Stimulated activated CD4-positive, alpha-beta T cell treated with anti-CD3 and anti-CD28 coated beads, Interleukin-1b, Interleukin-23, amount 100 ng/mL, for 48 hours (primary cell): ENCODE data around the gene EFCAB12.

Experiments used
- DNase-seq: peaks from one replicate; pipeline ENCODE4 v3.0.0-alpha.2; 2020

The EFCAB12 gene

DNA sequence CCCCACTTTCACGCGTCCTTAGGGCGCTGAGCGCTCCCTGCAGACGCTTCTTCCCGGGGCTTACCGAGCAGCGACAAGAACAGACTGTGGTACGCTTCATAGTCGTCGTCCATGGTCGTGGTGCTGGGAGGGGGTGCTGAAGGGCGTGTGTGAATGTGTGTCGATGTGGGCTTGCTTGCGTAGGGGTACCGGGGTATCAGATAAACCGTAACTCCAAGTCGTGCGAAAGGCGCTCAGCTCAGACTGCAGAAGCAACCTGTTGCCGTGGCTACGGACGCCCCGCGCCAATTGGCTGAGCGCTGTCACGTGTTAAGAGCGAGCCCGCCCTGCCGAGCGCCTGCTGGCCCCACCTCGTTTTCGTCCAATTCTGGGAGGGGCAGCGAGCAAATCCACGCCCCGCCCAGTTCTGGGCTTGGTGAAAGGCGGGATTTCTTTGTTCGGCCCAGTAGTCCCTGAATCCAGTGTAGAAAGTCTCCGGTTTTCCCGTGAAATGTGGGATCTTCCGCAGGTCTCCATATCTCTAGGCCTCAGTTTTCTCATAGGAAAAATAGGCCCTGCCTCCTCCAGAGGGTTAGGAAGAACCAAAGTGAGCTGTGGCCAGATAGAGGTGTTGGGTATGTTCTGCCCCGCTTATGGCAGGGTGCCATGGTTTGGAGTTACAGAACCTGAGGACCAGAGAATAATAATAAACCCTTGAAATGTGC, at the start of gene EFCAB12:
EFCAB12 (minus strand) TSS at position 261 of the 704 bp plus-strand sequence; CDS start at position 113, 148 bp downstream.
- DNase-seq, result peak; percentile 90

DNA sequence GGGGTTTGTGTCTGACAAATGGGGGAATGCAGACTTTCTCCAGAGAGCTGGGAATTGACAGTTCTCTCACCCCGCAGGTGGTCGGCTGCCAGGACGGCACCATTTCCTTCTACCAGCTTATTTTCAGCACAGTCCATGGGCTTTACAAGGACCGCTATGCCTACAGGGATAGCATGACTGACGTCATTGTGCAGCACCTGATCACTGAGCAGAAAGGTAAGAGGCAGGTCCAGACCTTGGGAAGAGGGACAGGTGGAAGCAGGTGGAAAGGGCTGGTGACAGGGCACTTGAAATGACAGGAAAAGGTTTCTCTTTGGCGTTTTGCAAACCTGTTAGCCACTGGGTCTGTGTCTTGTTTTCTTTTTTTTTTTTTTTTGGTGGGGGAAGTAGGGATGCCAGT, 48.1 kb upstream of the EFCAB12 start:
- no peak for DNase-seq

- DNase-seq, result no peak
Observed at GRCh38 chr3:129475863-129476262, 47.4 kb upstream of the EFCAB12 start.

DNA sequence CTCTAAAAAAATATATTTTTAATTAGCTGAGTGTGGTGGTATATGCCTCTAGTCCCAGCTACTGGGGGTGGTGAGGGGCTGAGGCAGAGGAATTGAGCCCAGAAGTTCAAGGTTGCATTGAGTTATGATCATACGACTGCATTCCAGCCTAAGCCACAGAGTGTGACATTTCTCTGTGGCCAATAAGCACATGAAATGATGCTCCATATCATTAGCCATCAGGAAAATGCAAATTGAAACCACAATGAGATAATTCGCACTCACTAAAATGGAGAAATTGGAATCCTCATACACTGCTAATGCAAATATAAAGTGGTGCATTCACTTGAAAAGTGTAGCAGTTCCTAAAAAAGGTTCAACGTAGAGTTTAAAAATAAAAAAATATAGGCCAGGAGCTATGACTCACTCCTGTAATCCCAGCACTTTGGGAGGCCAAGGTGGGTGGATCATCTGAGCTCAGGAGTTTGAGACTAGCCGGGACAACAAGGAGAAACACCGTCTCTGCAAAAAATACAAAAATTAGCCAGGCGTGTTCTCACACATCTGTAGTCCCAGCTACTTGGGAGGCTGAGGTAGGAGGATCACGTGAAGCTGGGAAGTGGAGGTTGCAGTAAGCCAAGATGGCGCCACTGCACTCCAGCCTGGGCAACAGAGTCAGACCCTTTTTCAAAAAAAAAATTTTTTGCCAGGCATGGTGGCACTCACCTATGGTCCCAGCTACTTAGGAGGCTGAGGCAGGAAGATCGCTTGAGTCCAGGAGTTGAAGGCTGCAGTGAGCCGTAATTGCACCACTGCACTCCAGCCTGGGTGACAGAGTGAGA, 46.8 kb upstream of the EFCAB12 start:
- DNase-seq, result no peak

GRCh38 chr3:129473769-129474152, 45.3 kb upstream of the EFCAB12 start:
- no peak for DNase-seq

DNA sequence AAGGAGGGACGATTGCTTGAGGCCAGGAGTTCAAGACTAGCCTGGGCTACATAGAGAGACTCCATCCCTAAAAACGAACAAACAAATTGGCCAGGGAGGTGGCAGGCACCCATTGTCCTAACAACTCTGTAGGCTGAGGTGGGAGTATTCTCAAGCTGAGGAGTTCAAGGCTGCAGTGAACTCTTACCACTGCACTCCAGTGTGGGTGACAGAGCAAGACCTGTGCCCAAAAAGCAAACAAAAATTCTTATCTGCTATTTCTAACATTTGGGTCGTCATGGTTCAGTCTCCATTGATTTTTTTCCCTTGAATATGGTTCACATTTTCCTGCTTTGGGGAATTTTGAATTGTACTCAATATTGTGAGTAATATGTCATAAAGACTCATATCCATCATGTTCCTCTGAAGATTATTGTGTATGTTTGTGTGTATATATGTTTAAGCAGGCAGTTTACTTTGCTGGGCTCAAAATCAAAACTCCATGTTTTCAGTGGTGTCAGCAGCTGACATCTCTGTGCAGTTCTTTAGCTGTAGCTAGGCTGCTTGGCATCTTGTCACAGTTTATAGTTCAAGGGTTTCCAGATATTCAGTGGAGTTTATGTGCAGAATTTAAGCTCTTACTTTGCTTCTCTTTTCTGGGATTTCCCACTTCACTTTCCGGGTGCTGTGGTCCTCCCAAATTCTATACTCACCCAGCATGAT, 44.8 kb upstream of the EFCAB12 start:
- no peak for DNase-seq

DNA sequence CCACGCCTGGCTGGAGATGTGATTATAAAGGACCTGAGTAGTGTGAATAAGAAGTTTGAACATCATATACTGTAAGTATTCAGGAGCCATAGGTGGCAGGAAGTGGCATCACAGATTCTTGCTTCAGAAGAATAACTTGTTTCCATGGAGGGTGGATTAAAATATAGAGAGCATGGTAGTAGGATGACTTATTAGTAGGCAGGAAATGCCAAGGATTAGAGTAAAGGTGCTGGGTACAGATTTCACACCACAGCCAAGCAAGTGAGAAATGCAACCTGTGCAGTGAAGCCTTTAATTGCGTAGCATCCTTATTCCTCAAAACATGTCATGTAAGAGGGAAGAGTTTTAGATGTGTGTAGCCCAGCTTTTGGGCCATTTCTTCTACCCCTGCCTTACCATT, 42.4 kb upstream of the EFCAB12 start:
- no peak for DNase-seq

- DNase-seq, result no peak
Observed at GRCh38 chr3:129469026-129469425, 40.6 kb upstream of the EFCAB12 start.

DNA sequence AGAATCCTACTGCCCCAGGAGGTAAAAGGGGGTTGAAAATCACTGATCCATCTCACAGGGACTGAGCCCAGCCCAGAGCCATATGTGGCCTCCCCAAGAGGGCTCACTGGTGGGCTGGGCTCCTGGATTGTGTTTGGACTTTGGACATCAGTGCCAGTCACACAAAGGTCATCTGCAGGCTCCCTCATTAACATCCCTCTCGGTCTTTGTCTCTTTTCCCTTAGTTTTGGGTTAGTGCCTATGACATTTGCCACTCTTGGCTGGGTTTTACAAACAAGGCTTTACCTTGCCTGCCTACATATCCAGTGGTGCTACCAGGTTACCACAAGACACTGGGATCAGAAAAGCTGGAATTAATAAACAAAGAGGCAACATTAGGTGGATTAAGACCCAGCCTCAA, 39.5 kb upstream of the EFCAB12 start:
- no peak for DNase-seq

DNA sequence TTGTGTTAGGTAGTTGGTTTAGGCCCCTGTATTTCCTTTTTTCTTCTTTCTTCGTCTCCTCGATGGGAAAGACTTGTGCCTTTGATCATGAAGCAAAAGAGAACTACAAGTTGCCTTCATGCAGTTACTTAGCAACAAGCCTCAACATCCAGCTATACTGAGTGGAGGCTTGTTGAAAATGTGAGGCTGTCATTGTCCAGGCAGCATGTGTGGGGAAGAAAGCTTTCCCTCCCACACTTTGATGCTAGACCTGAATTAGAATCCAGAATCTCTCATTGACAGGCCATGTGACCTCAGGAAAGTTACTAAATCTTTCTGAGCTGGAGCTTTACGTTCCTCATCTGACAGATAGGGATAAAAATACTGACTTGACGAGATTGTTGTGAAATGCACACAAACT, 35.3 kb upstream of the EFCAB12 start:
- DNase-seq, result no peak

DNA sequence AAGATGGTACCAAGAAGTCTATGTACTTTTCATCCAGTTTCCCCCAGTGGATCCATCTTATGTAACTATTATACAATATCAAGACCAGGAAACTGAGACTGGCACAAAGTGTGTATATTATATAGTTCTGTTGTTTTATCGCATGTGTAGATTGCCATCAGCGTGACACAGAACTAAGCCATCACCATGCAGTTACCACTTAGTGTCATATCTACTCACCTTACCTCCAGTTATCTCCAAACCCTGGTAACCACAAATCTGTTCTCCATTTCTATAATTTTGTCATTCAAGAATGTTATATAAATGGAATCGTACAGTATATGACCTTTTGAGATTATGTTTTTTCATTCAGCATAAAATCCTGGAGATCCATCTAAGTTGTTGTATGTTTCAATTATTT, 34.7 kb upstream of the EFCAB12 start:
- no peak for DNase-seq

DNA sequence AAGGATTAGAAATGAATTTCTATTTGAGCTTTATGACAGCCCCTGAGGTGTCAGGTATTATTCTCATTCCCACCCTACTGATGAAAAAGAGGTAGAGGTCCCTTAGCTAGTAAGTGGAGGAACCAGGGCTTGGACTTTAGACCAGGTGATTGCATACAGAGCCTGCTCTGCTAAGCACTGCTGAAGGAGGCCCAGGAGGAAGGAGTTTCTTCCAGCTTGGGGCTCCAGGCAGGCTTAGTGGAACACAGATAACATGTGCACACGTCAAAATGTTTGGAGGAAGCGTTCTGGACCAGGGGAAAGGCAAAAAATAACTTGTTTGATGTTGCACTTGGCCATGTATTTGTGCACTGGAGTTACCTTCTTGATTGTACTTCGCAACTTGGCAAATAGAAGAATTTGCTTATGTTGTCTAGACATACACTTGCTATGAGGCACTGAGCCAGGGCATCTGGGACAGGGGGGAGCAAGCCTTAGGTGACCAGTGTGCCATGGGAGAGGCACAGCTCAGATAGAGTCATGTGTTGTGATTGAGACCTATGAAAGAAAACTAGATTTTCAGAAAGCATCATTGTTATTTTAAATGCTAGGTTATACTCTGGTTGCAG, 34.0 kb upstream of the EFCAB12 start:
- DNase-seq, result no peak

- no peak for DNase-seq
Observed at GRCh38 chr3:129461461-129462146, 33.2 kb upstream of the EFCAB12 start.

- DNase-seq, result no peak
Observed at GRCh38 chr3:129461022-129461421, 32.6 kb upstream of the EFCAB12 start.

- no peak for DNase-seq
Observed at GRCh38 chr3:129460572-129460971, 32.1 kb upstream of the EFCAB12 start.

DNA sequence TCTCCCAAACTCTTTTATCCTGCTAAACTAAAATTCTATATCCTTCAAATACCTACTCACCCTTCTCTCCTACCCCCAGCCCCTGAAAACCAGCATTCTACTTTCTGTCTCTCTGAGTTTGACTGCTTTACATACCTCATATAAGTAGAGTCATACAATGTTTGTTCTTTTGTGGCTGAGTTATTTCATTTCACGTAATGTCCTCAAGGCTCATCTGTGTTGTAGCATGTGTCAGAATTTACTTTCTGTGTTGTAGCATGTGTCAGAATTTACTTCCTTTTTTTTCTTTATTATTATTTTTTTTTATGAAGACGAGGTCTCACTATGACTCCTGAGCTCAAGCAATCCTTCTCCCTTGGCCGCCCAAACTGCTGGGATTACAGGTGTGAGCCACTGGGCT, 31.7 kb upstream of the EFCAB12 start:
- no peak for DNase-seq

DNA sequence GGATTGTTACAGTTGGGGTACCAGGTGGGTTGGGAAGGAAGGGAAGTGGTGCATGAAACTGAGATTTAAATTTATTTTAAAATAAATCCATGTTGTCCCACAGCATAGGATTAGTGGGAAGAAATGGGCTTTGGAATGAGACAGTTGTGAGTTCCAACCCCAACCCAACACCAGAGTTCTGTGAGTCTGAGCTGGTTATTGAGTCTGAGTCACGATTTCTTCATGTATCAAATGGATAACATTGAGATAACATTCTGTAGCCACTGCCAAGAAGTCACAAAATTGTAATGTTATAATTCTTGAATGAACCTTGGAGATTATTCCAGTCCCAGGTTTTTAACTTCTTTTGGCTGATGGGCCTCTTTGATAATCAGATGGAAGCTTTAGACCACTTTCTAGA, 25.3 kb upstream of the EFCAB12 start:
- DNase-seq, result no peak

- no peak for DNase-seq
Observed at GRCh38 chr3:129449279-129450115, 21.1 kb upstream of the EFCAB12 start.

- DNase-seq, result no peak
Observed at GRCh38 chr3:129448186-129448895, 19.9 kb upstream of the EFCAB12 start.

DNA sequence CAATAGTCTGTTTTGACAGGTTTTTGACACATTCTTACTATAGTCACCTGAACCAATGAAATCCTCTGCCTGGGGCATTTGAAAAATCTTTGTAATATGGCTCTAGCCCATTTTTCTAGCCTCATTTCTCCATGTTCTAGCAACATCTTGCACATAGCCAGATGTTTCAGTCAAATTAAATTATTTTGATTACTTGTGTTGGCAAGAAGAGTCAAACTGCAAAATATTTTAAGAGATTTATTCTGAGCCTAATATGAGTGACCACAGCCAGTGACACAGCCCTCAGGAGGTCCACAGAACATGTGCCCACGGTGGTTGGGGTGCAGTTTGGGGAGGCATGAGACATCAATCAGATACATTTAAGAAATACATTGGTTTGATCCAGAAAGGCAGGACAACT, 18.5 kb upstream of the EFCAB12 start:
- DNase-seq, result no peak

DNA sequence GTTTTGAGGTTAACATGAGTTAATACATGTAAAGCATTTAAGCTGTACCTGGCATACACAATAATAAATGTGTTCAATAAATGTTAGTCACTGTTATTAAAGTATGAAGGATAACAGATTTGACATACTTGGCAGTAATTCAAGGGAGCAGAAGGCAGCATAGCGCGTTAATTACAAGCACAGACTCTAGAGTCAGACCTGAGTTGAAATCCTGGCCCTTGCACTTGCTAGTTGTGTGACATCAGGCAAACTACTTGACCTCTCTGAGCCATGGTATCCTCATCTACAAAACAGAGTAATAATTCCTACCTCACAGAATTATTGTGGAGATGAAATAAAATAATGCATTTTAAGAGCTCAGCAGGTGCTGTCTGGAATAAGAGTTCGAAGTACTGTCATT, 17.0 kb upstream of the EFCAB12 start:
- DNase-seq, result no peak
